ENCODE results near the gene TMEM51. TPM values are rescaled to one million over a fixed set of nuclear protein-coding genes. Genes with fewer than 3 reads are reported as not detected.

The TMEM51 gene
- total RNA-seq, 2 experiments from 2014 or later = 0.14 to 0.15 TPM

- Mint-ChIP-seq H3K27ac (no peak overlapping the region), H3K27me3 (ENCODE audit: low read depth) (peaks cover 54% of the 10 kb centered on the region), H3K4me1 (ENCODE audit: low read depth) (peaks cover 4% of the 10 kb centered on the region), H3K36me3 (ENCODE audit: low read depth) (no peaks in the 10 kb centered on the region), H3K4me3 (no peak overlapping the region), H3K9me3 (no peaks in the 10 kb centered on the region)
- no peak for DNase-seq
- CTCF ChIA-PET = interaction anchor here (0.7 kb wide), 1 partner anchor 123 kb away, joined by 3 read pairs; no protein-coding TSS in a partner anchor
- intact Hi-C loops (cut with micrococcal nuclease) = no loop called here
These were observed 4.6 kb upstream of the TMEM51 start for GRCh38 chr1:15148941-15149340.

GRCh38 chr1:15150376-15150775 lies 3.2 kb upstream of the TMEM51 start:
- peaks cover 12% of the 10 kb centered on the region for H3K4me1 Mint-ChIP-seq (ENCODE audit: low read depth)
- no peaks in the 10 kb centered on the region for H3K9me3 Mint-ChIP-seq
- no peak overlapping the region for H3K4me3 Mint-ChIP-seq
- no peak overlapping the region for H3K27ac Mint-ChIP-seq
- CTCF ChIA-PET = interaction anchor here (1.6 to 1.7 kb wide), 2 partner anchors 10 to 22 kb away, joined by 3 to 5 read pairs; no protein-coding TSS in a partner anchor
- no peak for DNase-seq
- intact Hi-C loops (cut with micrococcal nuclease) = no loop called here
- H3K27me3 Mint-ChIP-seq (ENCODE audit: low read depth) = peaks cover 53% of the 10 kb centered on the region
- H3K36me3 Mint-ChIP-seq (ENCODE audit: low read depth) = no peaks in the 10 kb centered on the region

- no peak overlapping the region for H3K4me3 Mint-ChIP-seq
- DNase-seq = no peak
- no peak overlapping the region for H3K27ac Mint-ChIP-seq
- intact Hi-C loops (cut with micrococcal nuclease) = no loop called here
- peaks cover 50% of the 10 kb centered on the region for H3K27me3 Mint-ChIP-seq (ENCODE audit: low read depth)
- CTCF ChIA-PET = interaction anchor here (1.0 to 1.7 kb wide), 4 partner anchors 9 to 147 kb away, joined by 3 to 6 read pairs (median 4); no protein-coding TSS in a partner anchor
- no peaks in the 10 kb centered on the region for H3K9me3 Mint-ChIP-seq
- no peaks in the 10 kb centered on the region for H3K36me3 Mint-ChIP-seq (ENCODE audit: low read depth)
- peaks cover 22% of the 10 kb centered on the region for H3K4me1 Mint-ChIP-seq (ENCODE audit: low read depth)
These were observed 2.2 kb upstream of the TMEM51 start for GRCh38 chr1:15151377-15151806.

- H3K27ac Mint-ChIP-seq = no peak overlapping the region
- H3K4me1 Mint-ChIP-seq (ENCODE audit: low read depth) = peaks cover 26% of the 10 kb centered on the region
- no peak for DNase-seq
- peaks cover 46% of the 10 kb centered on the region for H3K27me3 Mint-ChIP-seq (ENCODE audit: low read depth)
- CTCF ChIA-PET = interaction anchor here (0.8 to 1.7 kb wide), 8 partner anchors 9 to 152 kb away, joined by 3 to 8 read pairs (median 4); no protein-coding TSS in a partner anchor
- H3K4me3 Mint-ChIP-seq = no peak overlapping the region
- H3K9me3 Mint-ChIP-seq = no peaks in the 10 kb centered on the region
- intact Hi-C loops (cut with micrococcal nuclease) = loop anchor here (1.0 to 2.0 kb wide), 2 partner anchors 23 to 120 kb away; no protein-coding TSS in a partner anchor
- no peaks in the 10 kb centered on the region for H3K36me3 Mint-ChIP-seq (ENCODE audit: low read depth)
These were observed 1.7 kb upstream of the TMEM51 start for GRCh38 chr1:15151871-15152270.

- CTCF ChIA-PET = interaction anchor here (0.8 to 2.0 kb wide), 7 partner anchors 8 to 152 kb away, joined by 3 to 8 read pairs (median 4); no protein-coding TSS in a partner anchor
- no peaks in the 10 kb centered on the region for H3K36me3 Mint-ChIP-seq (ENCODE audit: low read depth)
- H3K4me1 Mint-ChIP-seq (ENCODE audit: low read depth) = peaks cover 30% of the 10 kb centered on the region
- peak overlapping the region; percentile 51 for H3K4me3 Mint-ChIP-seq
- peak; percentile 74 for DNase-seq
- H3K27me3 Mint-ChIP-seq (ENCODE audit: low read depth) = peaks cover 46% of the 10 kb centered on the region
- no peak overlapping the region for H3K27ac Mint-ChIP-seq
- intact Hi-C loops (cut with micrococcal nuclease) = loop anchor here (1.0 to 2.0 kb wide), 2 partner anchors 24 to 120 kb away; no protein-coding TSS in a partner anchor
- no peaks in the 10 kb centered on the region for H3K9me3 Mint-ChIP-seq
These were observed 996 bp upstream of the TMEM51 start for GRCh38 chr1:15152318-15153183.

- peaks cover 38% of the 10 kb centered on the region for H3K27me3 Mint-ChIP-seq (ENCODE audit: low read depth)
- intact Hi-C loops (cut with micrococcal nuclease) = loop anchor here (2.0 kb wide), 1 partner anchor 25 kb away; no protein-coding TSS in a partner anchor
- peaks cover 30% of the 10 kb centered on the region for H3K4me1 Mint-ChIP-seq (ENCODE audit: low read depth)
- DNase-seq = peak; percentile 47
- H3K9me3 Mint-ChIP-seq = no peaks in the 10 kb centered on the region
- H3K27ac Mint-ChIP-seq = no peak overlapping the region
- no peaks in the 10 kb centered on the region for H3K36me3 Mint-ChIP-seq (ENCODE audit: low read depth)
- CTCF ChIA-PET = interaction anchor here (0.8 to 2.0 kb wide), 3 partner anchors 9 to 245 kb away, joined by 3 to 6 read pairs (median 4); no protein-coding TSS in a partner anchor
- H3K4me3 Mint-ChIP-seq = peak overlapping the region; percentile 49
These were observed 414 bp downstream of the TMEM51 start for GRCh38 chr1:15153842-15154479.

GRCh38 chr1:15154480-15155036 lies 1.0 kb downstream of the TMEM51 start:
- CTCF ChIA-PET = interaction anchor here (0.8 to 1.1 kb wide), 2 partner anchors 117 to 245 kb away, joined by 3 read pairs; no protein-coding TSS in a partner anchor

GRCh38 chr1:15155191-15155590 lies 1.6 kb downstream of the TMEM51 start:
- CTCF ChIA-PET = interaction anchor here (1.1 to 2.2 kb wide), 2 partner anchors 26 to 116 kb away, joined by 3 to 8 read pairs; no protein-coding TSS in a partner anchor
- H3K36me3 Mint-ChIP-seq (ENCODE audit: low read depth) = no peaks in the 10 kb centered on the region
- peaks cover 30% of the 10 kb centered on the region for H3K27me3 Mint-ChIP-seq (ENCODE audit: low read depth)
- H3K9me3 Mint-ChIP-seq = no peaks in the 10 kb centered on the region
- no peak overlapping the region for H3K4me3 Mint-ChIP-seq
- DNase-seq = no peak
- H3K27ac Mint-ChIP-seq = no peak overlapping the region
- intact Hi-C loops (cut with micrococcal nuclease) = no loop called here
- H3K4me1 Mint-ChIP-seq (ENCODE audit: low read depth) = peaks cover 30% of the 10 kb centered on the region

More at GRCh38 chr1:15154480-15155036, 1.0 kb downstream of the TMEM51 start:
- intact Hi-C loops (cut with micrococcal nuclease) = no loop called here
- peak; percentile 23 for DNase-seq
- peak overlapping the region; percentile 49 for H3K4me3 Mint-ChIP-seq
- no peak overlapping the region for H3K27ac Mint-ChIP-seq
- H3K9me3 Mint-ChIP-seq = no peaks in the 10 kb centered on the region
- peaks cover 36% of the 10 kb centered on the region for H3K27me3 Mint-ChIP-seq (ENCODE audit: low read depth)
- peaks cover 30% of the 10 kb centered on the region for H3K4me1 Mint-ChIP-seq (ENCODE audit: low read depth)
- H3K36me3 Mint-ChIP-seq (ENCODE audit: low read depth) = no peaks in the 10 kb centered on the region

GRCh38 chr1:15155888-15156741 lies 2.6 kb downstream of the TMEM51 start:
- no peaks in the 10 kb centered on the region for H3K9me3 Mint-ChIP-seq
- peaks cover 23% of the 10 kb centered on the region for H3K27me3 Mint-ChIP-seq (ENCODE audit: low read depth)
- peak overlapping the region; percentile 29 for H3K4me3 Mint-ChIP-seq
- no peaks in the 10 kb centered on the region for H3K36me3 Mint-ChIP-seq (ENCODE audit: low read depth)
- peaks cover 30% of the 10 kb centered on the region for H3K4me1 Mint-ChIP-seq (ENCODE audit: low read depth)
- H3K27ac Mint-ChIP-seq = no peak overlapping the region
- no peak for DNase-seq
- CTCF ChIA-PET = interaction anchor here (0.5 to 2.2 kb wide), 4 partner anchors 27 to 116 kb away, joined by 3 to 8 read pairs (median 3); no protein-coding TSS in a partner anchor
- intact Hi-C loops (cut with micrococcal nuclease) = no loop called here

GRCh38 chr1:15156807-15157380 lies 3.3 kb downstream of the TMEM51 start:
- Mint-ChIP-seq H3K27ac (no peak overlapping the region), H3K4me1 (ENCODE audit: low read depth) (peaks cover 30% of the 10 kb centered on the region), H3K4me3 (no peak overlapping the region), H3K9me3 (no peaks in the 10 kb centered on the region), H3K27me3 (ENCODE audit: low read depth) (peaks cover 16% of the 10 kb centered on the region), H3K36me3 (ENCODE audit: low read depth) (no peaks in the 10 kb centered on the region)
- CTCF ChIA-PET = interaction anchor here (0.9 to 2.2 kb wide), 3 partner anchors 28 to 115 kb away, joined by 3 to 8 read pairs (median 3); no protein-coding TSS in a partner anchor
- no peak for DNase-seq
- intact Hi-C loops (cut with micrococcal nuclease) = no loop called here
